Endothelial cell of umbilical vein (primary cell): ENCODE results near the gene ATL1. TPM values are rescaled to one million over a fixed set of nuclear protein-coding genes. Genes with fewer than 3 reads are reported as not detected.

ENCODE experiments used
- BruUV-seq: library from RNA; stranded (reverse); fragments of 400-500 nt; replicated peaks from 2 replicates; lab custom pipeline; 2021; lab: Mats Ljungman, UMichigan
- CTCF ChIA-PET: fragments of 300-600, 350-600 bp; sonication (Branson Sonifier 250); formaldehyde crosslinking; loops from one replicate; lab custom pipeline; 2021; ENCODE audit warnings: antibody characterized with exemption, inconsistent platforms; lab: Charles Lee
- POLR2A ChIA-PET: fragments of 300-600, 350-600 bp; sonication (Branson Sonifier 250); formaldehyde crosslinking; loops from one replicate; lab custom pipeline; 2021; ENCODE audit warnings: antibody characterized with exemption, inconsistent platforms; lab: Charles Lee
- DNase-seq: peaks from one replicate; pipeline ENCODE4 v3.0.0-alpha.2; 2011; ENCODE audit warnings: low read depth, low spot score
- FAIRE-seq: peaks from 2 replicates; lab custom pipeline; 2011; peaks lifted over from hg19 to GRCh38; lab: Jason Lieb, UNC
- H2AFZ ChIP-seq: 2 replicates; pipeline ENCODE4 v1.6.0; 2012; ENCODE audit warnings: low read depth, low read length, control low read depth, inconsistent platforms
- H3K27ac ChIP-seq: 2 replicates; pipeline ENCODE4 v1.5.1; 2011; ENCODE audit warnings: low read depth, mild to moderate bottlenecking, control low read depth, low read length, moderate library complexity; ENCODE audit not compliant: insufficient read depth
- H3K27me3 ChIP-seq, 2 experiments: 2 replicates each; pipeline versions ENCODE4 v1.6.0 to v1.6.1; 2011; ENCODE audit warnings: low read length in 2 of 2, mixed read lengths in 1 of 2; ENCODE audit not compliant: control insufficient read depth in 2 of 2, insufficient read depth in 2 of 2
- H3K36me3 ChIP-seq, 2 experiments: 2 replicates in 1 of 2; 3 replicates in 1 of 2; pipeline ENCODE4 v1.5.1; 2011; ENCODE audit warnings: low read length in 2 of 2, mild to moderate bottlenecking in 1 of 2, moderate library complexity in 1 of 2; ENCODE audit not compliant: control insufficient read depth in 2 of 2, insufficient read depth in 2 of 2; ENCODE audit errors: extremely low read depth in 1 of 2
- H3K4me1 ChIP-seq: 3 replicates; pipeline ENCODE4 v1.5.1; 2011; ENCODE audit warnings: mild to moderate bottlenecking, low read length; ENCODE audit not compliant: control insufficient read depth, insufficient read depth; ENCODE audit errors: extremely low read depth
- H3K4me2 ChIP-seq: 2 replicates; pipeline ENCODE4 v1.6.1; 2011; ENCODE audit warnings: low read length, control low read depth, mixed read lengths; ENCODE audit not compliant: insufficient read depth
- H3K4me3 ChIP-seq, 3 experiments: fragments of 200-600 bp in 1 of 3; sonication (generic), shearing (Covaris generic) in 1 of 3; replicated peaks in 1 of 3; 2 replicates each; pipeline ENCODE4 v1.5.1; 2011 to 2016; ENCODE audit warnings: control low read depth in 3 of 3, low read length in 3 of 3, mild to moderate bottlenecking in 2 of 3, inconsistent platforms in 1 of 3, low read depth in 1 of 3, moderate library complexity in 1 of 3; ENCODE audit not compliant: insufficient read depth in 1 of 3
- H3K79me2 ChIP-seq: 2 replicates; pipeline ENCODE4 v1.6.0; 2012; ENCODE audit warnings: low read length, inconsistent platforms; ENCODE audit not compliant: control insufficient read depth, insufficient read depth
- H3K9ac ChIP-seq: replicated peaks from 2 replicates; pipeline ENCODE3; 2011; ENCODE audit warnings: low read length, control low read depth; ENCODE audit not compliant: insufficient read depth; ENCODE audit errors: extremely low read depth
- H3K9me1 ChIP-seq: replicated peaks from 3 replicates; pipeline ENCODE4 v1.6.0; 2011; ENCODE audit warnings: mild to moderate bottlenecking, low read length; ENCODE audit not compliant: control insufficient read depth, insufficient read depth; ENCODE audit errors: extremely low read depth
- H3K9me3 ChIP-seq: replicated peaks from 2 replicates; pipeline ENCODE4 v1.5.1; 2012; ENCODE audit warnings: low read length, inconsistent platforms; ENCODE audit not compliant: control insufficient read depth, insufficient read depth
- H4K20me1 ChIP-seq: replicated peaks from 2 replicates; pipeline ENCODE3; 2011; ENCODE audit warnings: mild to moderate bottlenecking, low read length; ENCODE audit not compliant: control insufficient read depth, insufficient read depth; ENCODE audit errors: extremely low read depth
- CTCF ChIP-seq, 2 donors: IDR thresholded peaks; 1 replicate in 1 of 2; 2 replicates in 1 of 2; pipeline ENCODE4 v1.5.1; 2011; ENCODE audit warnings: low read length in 2 of 2, mild to moderate bottlenecking in 2 of 2, moderate library complexity in 2 of 2, control low read depth in 1 of 2, inconsistent platforms in 1 of 2, low read depth in 1 of 2; ENCODE audit not compliant: insufficient read depth in 1 of 2; ENCODE audit errors: extremely low read depth in 1 of 2
- EZH2 ChIP-seq: IDR thresholded peaks from 2 replicates; pipeline ENCODE4 v1.6.1; 2012; ENCODE audit warnings: borderline replicate concordance, low read depth, mild to moderate bottlenecking, moderate library complexity, low read length, inconsistent platforms; ENCODE audit not compliant: severe bottlenecking
- FOS ChIP-seq: IDR thresholded peaks from 2 replicates; pipeline ENCODE4 v1.6.1; 2011; ENCODE audit warnings: mild to moderate bottlenecking, low read length, moderate library complexity, borderline replicate concordance; ENCODE audit not compliant: insufficient read depth
- GATA2 ChIP-seq: IDR thresholded peaks from 2 replicates; pipeline ENCODE4 v1.7.0; 2011; ENCODE audit warnings: low read depth, mild to moderate bottlenecking, moderate library complexity, mixed read lengths, low read length; ENCODE audit not compliant: insufficient read length, insufficient read depth
- JUN ChIP-seq: IDR thresholded peaks from 2 replicates; pipeline ENCODE4 v1.6.1; 2011; ENCODE audit warnings: borderline replicate concordance, low read depth; ENCODE audit not compliant: insufficient read length, insufficient read depth
- MAX ChIP-seq: IDR thresholded peaks from 2 replicates; pipeline ENCODE4 v1.6.1; 2011; ENCODE audit not compliant: insufficient read depth, insufficient read length
- MYC ChIP-seq: IDR thresholded peaks from one replicate; pipeline ENCODE4 v1.6.1; 2011; ENCODE audit warnings: mild to moderate bottlenecking, low read depth, low read length
- POLR2A ChIP-seq: IDR thresholded peaks from 2 replicates; pipeline ENCODE4 v1.6.1; 2012; ENCODE audit warnings: low read depth, mild to moderate bottlenecking, control low read depth, low read length
- POLR2AphosphoS5 ChIP-seq: IDR thresholded peaks from 2 replicates; pipeline ENCODE4 v1.6.1; 2012; ENCODE audit warnings: low read depth, mild to moderate bottlenecking, control low read depth, low read length, moderate library complexity; ENCODE audit not compliant: insufficient read depth
- dilution Hi-C: fragments of 300-500 bp; cut with MboI; formaldehyde crosslinking; loops from one replicate; pipeline ENCODE4 v1.15.0; 2019; ENCODE audit warnings: low sequenced_read_pairs; ENCODE audit not compliant: extremely low pct_ligation_motif_present
- intact Hi-C: fragments of 100-400 bp; cut with micrococcal nuclease; formaldehyde crosslinking; loops from one replicate; pipeline ENCODE4 v1.10.0; 2022
- polyA plus RNA-seq, 4 experiments: library from polyadenylated mRNA; depleted of rRNA in 3 of 4; stranded (reverse) in 3 of 4; unstranded in 1 of 4; fragments of >200 nt; gene quantifications; 2 replicates each; pipeline versions ENCODE4 v1.2.1 to v1.2.3, GENCODE V29; 2011 to 2012; ENCODE audit warnings: missing spikeins in 1 of 4
- total RNA-seq: library from RNA; stranded (reverse); gene quantifications from 2 replicates; pipeline ENCODE4 v1.2.3, GENCODE V29; 2021

ATL1 gene
- total and polyA plus RNA-seq, 2 donors (not counting 3 experiments of a cell fraction or from before 2014, with no cell fraction given), result 1.1 to 5.1 TPM

GRCh38 chr14:50608302-50608851 lies 48.4 kb downstream of the ATL1 start:
- FAIRE-seq, result no peak
- BruUV-seq, result no TSS peak

GRCh38 chr14:50610465-50610864 lies 50.5 kb downstream of the ATL1 start:
- FAIRE-seq, result no peak
- Histone ChIP-seq H3K27ac (no peak overlapping the region), H4K20me1 (no peaks in the 10 kb centered on the region), H3K9ac (no peak overlapping the region), H3K79me2 (no peaks in the 10 kb centered on the region), H3K4me1 (peaks cover 11% of the 10 kb centered on the region), H3K9me3 (no peaks in the 10 kb centered on the region), H3K4me3 (no peak overlapping the region), H3K9me1 (no peaks in the 10 kb centered on the region), H3K36me3 (no peaks in the 10 kb centered on the region), H3K4me2 (no peak overlapping the region), H2AFZ (no peak overlapping the region), H3K27me3 (no peaks in the 10 kb centered on the region)
- dilution Hi-C loops (no loop called here), intact Hi-C loops (no loop called here)
- CTCF ChIA-PET, result no interaction called here
- no peak for DNase-seq
- BruUV-seq, result no TSS peak
- POLR2A ChIA-PET, result no interaction called here
- TF ChIP-seq EZH2, result no peak
- TF ChIP-seq FOS, result no peak
- no peak for TF ChIP-seq POLR2AphosphoS5
- no peak for TF ChIP-seq JUN
- no peak for TF ChIP-seq MYC
- TF ChIP-seq MAX, result no peak
- TF ChIP-seq GATA2, result no peak
- no peak for TF ChIP-seq CTCF (IDR thresholded peaks at IDR 0.05; ENCODE audit: extremely low read depth in 1 of 2, insufficient read depth in 1 of 2, low read depth in 1 of 2, low read length in 2 of 2)
- no peak for TF ChIP-seq POLR2A

More at GRCh38 chr14:50608302-50608851, 48.4 kb downstream of the ATL1 start:
- Histone ChIP-seq H3K4me2 (no peak overlapping the region), H3K36me3 (no peaks in the 10 kb centered on the region), H3K4me3 (no peak overlapping the region), H3K27ac (no peak overlapping the region), H3K4me1 (peaks cover 16% of the 10 kb centered on the region), H3K9me3 (no peaks in the 10 kb centered on the region), H3K9me1 (no peaks in the 10 kb centered on the region), H2AFZ (no peak overlapping the region), H3K79me2 (no peaks in the 10 kb centered on the region), H3K9ac (no peak overlapping the region), H3K27me3 (no peaks in the 10 kb centered on the region), H4K20me1 (no peaks in the 10 kb centered on the region)
- CTCF ChIA-PET, result interaction anchor here (1.5 to 1.8 kb wide), 2 partner anchors 9 to 106 kb away, joined by 5 to 7 read pairs; no protein-coding TSS in a partner anchor
- dilution Hi-C loops (no loop called here), intact Hi-C loops (no loop called here)
- no peak for TF ChIP-seq MAX
- peak; percentile 31 for TF ChIP-seq GATA2
- TF ChIP-seq POLR2A, result no peak
- TF ChIP-seq EZH2, result no peak
- no peak for TF ChIP-seq POLR2AphosphoS5
- no peak for DNase-seq
- POLR2A ChIA-PET, result no interaction called here
